GM23338 (cell line): Measurements from ENCODE around the gene PHYKPL. TPM values are rescaled to one million over a fixed set of nuclear protein-coding genes. Genes with fewer than 3 reads are reported as not detected.

Experiments used
- ATAC-seq: fragments of 200-7000 bp; cut with Tn5 transposase; 3 replicates; pipeline ENCODE4 v1.9.1; 2020
- DNase-seq: peaks from one replicate; pipeline ENCODE4 v3.0.0-alpha.2; 2015; ENCODE audit warnings: low spot score
- H2AFZ ChIP-seq: fragments of 200-600 bp; sonication (generic); 2 replicates; pipeline ENCODE4 v1.8.0; 2016; ENCODE audit warnings: antibody characterized with exemption, mild to moderate bottlenecking, moderate library complexity
- H3F3A ChIP-seq: fragments of 200-600 bp; sonication (generic); replicated peaks from 2 replicates; pipeline ENCODE4 v1.8.0; 2017; ENCODE audit warnings: antibody characterized with exemption, mixed run types, low read depth
- H3K27ac ChIP-seq: fragments of 200-600 bp; sonication (generic); 2 replicates; pipeline ENCODE4 v1.6.1; 2016; ENCODE audit warnings: low read depth
- H3K27me3 ChIP-seq: fragments of 200-600 bp; sonication (generic); 2 replicates; pipeline ENCODE4 v1.8.0; 2016; ENCODE audit warnings: mild to moderate bottlenecking, mixed run types, moderate library complexity; ENCODE audit not compliant: insufficient read depth
- H3K36me3 ChIP-seq: fragments of 200-600 bp; sonication (generic); 2 replicates; pipeline ENCODE4 v1.8.0; 2016; ENCODE audit warnings: mild to moderate bottlenecking; ENCODE audit not compliant: insufficient read depth
- H3K4me1 ChIP-seq: fragments of 200-600 bp; sonication (generic); 2 replicates; pipeline ENCODE4 v1.8.0; 2016; ENCODE audit warnings: mild to moderate bottlenecking, moderate library complexity; ENCODE audit not compliant: insufficient read depth
- H3K4me2 ChIP-seq: fragments of 200-600 bp; sonication (generic); 2 replicates; pipeline ENCODE4 v1.7.1; 2017; ENCODE audit warnings: mixed run types
- H3K4me3 ChIP-seq: fragments of 200-600 bp; sonication (generic); 2 replicates; pipeline ENCODE4 v1.6.1; 2016; ENCODE audit warnings: mixed run types
- H3K79me2 ChIP-seq: fragments of 200-600 bp; sonication (generic); replicated peaks from 2 replicates; pipeline ENCODE4 v1.8.0; 2017; ENCODE audit warnings: mild to moderate bottlenecking; ENCODE audit not compliant: insufficient read depth
- H3K9me2 ChIP-seq: fragments of 200-600 bp; sonication (generic); 2 replicates; pipeline ENCODE4 v1.8.0; 2017; ENCODE audit not compliant: insufficient read depth
- H4K20me1 ChIP-seq: fragments of 200-600 bp; sonication (generic); replicated peaks from 2 replicates; pipeline ENCODE4 v1.8.0; 2017; ENCODE audit warnings: mild to moderate bottlenecking; ENCODE audit not compliant: insufficient read depth
- H3K27ac Mint-ChIP-seq: 2 replicates; pipeline ENCODE4 v1.8.0; 2020; ENCODE audit warnings: inconsistent platforms, mild to moderate bottlenecking, moderate library complexity, mixed read lengths
- H3K27me3 Mint-ChIP-seq: 3 replicates; pipeline ENCODE4 v1.8.0; 2022; ENCODE audit warnings: low read depth, mild to moderate bottlenecking, moderate library complexity, mixed read lengths, inconsistent platforms; ENCODE audit not compliant: insufficient read depth, poor library complexity
- H3K36me3 Mint-ChIP-seq: 3 replicates; pipeline ENCODE4 v1.8.0; 2021; ENCODE audit warnings: low read depth, mild to moderate bottlenecking, inconsistent platforms, moderate library complexity, mixed read lengths
- H3K4me1 Mint-ChIP-seq: 3 replicates; pipeline ENCODE4 v1.8.0; 2020; ENCODE audit warnings: mild to moderate bottlenecking, inconsistent platforms, mixed read lengths
- H3K4me3 Mint-ChIP-seq: 3 replicates; pipeline ENCODE4 v1.8.0; 2021; ENCODE audit warnings: moderate library complexity, mild to moderate bottlenecking, inconsistent platforms, mixed read lengths
- H3K9me3 Mint-ChIP-seq: 3 replicates; pipeline ENCODE4 v1.8.0; 2020; ENCODE audit warnings: moderate library complexity, mild to moderate bottlenecking, inconsistent platforms, mixed read lengths
- CREB1 ChIP-seq: fragments of 250-450 bp; sonication (Bioruptor Pico); IDR thresholded peaks from 2 replicates; pipeline ENCODE4 v1.5.0; 2020; ENCODE audit warnings: low read depth, mild to moderate bottlenecking, moderate library complexity
- CTCF ChIP-seq, 2 experiments: fragments of 200-600 bp in 1 of 2; sonication (generic) in 1 of 2; conservative IDR thresholded peaks; 2 replicates each; pipeline versions ENCODE4 v1.5.1 to v1.6.1; 2016 to 2017; ENCODE audit warnings: antibody characterized with exemption in 2 of 2, low read depth in 2 of 2, mild to moderate bottlenecking in 2 of 2, moderate library complexity in 1 of 2
- ETS1 ChIP-seq: IDR thresholded peaks from 2 replicates; pipeline ENCODE4 v1.6.1; 2016; ENCODE audit warnings: antibody characterized with exemption
- EZH2 ChIP-seq: fragments of 200-600 bp; sonication (generic); IDR thresholded peaks from one replicate; pipeline ENCODE4 v1.8.0; 2017; ENCODE audit warnings: antibody characterized with exemption, mild to moderate bottlenecking, low read depth; ENCODE audit not compliant: unreplicated experiment
- EZH2phosphoT487 ChIP-seq: fragments of 200-600 bp; sonication (generic); IDR thresholded peaks from one replicate; pipeline ENCODE4 v1.8.1; 2018; ENCODE audit warnings: antibody characterized with exemption; ENCODE audit not compliant: unreplicated experiment
- JUNB ChIP-seq: IDR thresholded peaks from one replicate; pipeline ENCODE4 v1.6.1; 2016; ENCODE audit warnings: antibody characterized with exemption; ENCODE audit not compliant: unreplicated experiment
- NANOG ChIP-seq: IDR thresholded peaks from 2 replicates; pipeline ENCODE4 v1.6.1; 2016; ENCODE audit warnings: antibody characterized with exemption, borderline replicate concordance
- POLR2AphosphoS5 ChIP-seq: IDR thresholded peaks from 2 replicates; pipeline ENCODE4 v1.6.1; 2016; ENCODE audit warnings: antibody characterized with exemption, low read depth
- STAT1 ChIP-seq: IDR thresholded peaks from one replicate; pipeline ENCODE4 v1.6.1; 2016; ENCODE audit warnings: antibody characterized with exemption; ENCODE audit not compliant: unreplicated experiment
- ZNF114 ChIP-seq: fragments of 250-450 bp; sonication (Bioruptor Pico); IDR thresholded peaks from 2 replicates; pipeline ENCODE4 v1.5.0; 2020; ENCODE audit warnings: mild to moderate bottlenecking, moderate library complexity
- ZNF331 ChIP-seq: fragments of 250-450 bp; sonication (Bioruptor Pico); IDR thresholded peaks from 2 replicates; pipeline ENCODE4 v1.5.0; 2020; ENCODE audit warnings: low read depth, mild to moderate bottlenecking, moderate library complexity
- polyA plus RNA-seq: library from polyadenylated mRNA; unstranded; fragments of >200 nt; fragmentation: Nextera tagmentation; extraction: Ambion mirVana; gene quantifications from 2 replicates; pipeline ENCODE4 v1.2.1, GENCODE V29; 2016
- total RNA-seq: library from RNA; depleted of rRNA; stranded (reverse); fragments of >200 nt; shearing (Covaris generic); gene quantifications from 2 replicates; pipeline ENCODE4 v1.2.3, GENCODE V29; 2014
- TF ChIP-seq, protein P1 (sequence below): fragments of 250-450 bp; sonication (Bioruptor Pico); IDR thresholded peaks from 2 replicates; pipeline ENCODE4 v1.5.0; 2020; ENCODE audit warnings: mild to moderate bottlenecking, moderate library complexity
- TF ChIP-seq, protein P2 (sequence below): IDR thresholded peaks from one replicate; pipeline ENCODE4 v1.6.1; 2018; ENCODE audit warnings: antibody characterized with exemption; ENCODE audit not compliant: unreplicated experiment

The PHYKPL gene
- total and polyA plus RNA-seq, 2 experiments from 2014 or later = 15.9 to 20.8 TPM

- H3K27ac ChIP-seq = no peak overlapping the region
- TF ChIP-seq POLR2AphosphoS5 (no peak), EZH2 (no peak), EZH2phosphoT487 (no peak), ZNF114 (CRISPR knock-in tag) (no peak), NANOG (no peak), JUNB (no peak), STAT1 (no peak), ZNF331 (CRISPR knock-in tag) (no peak), CTCF (conservative IDR thresholded peaks at IDR 0.05; ENCODE audit: low read depth in 2 of 2) (no peak), CREB1 (CRISPR knock-in tag) (no peak), ETS1 (no peak)
- TF ChIP-seq, protein P1, sequence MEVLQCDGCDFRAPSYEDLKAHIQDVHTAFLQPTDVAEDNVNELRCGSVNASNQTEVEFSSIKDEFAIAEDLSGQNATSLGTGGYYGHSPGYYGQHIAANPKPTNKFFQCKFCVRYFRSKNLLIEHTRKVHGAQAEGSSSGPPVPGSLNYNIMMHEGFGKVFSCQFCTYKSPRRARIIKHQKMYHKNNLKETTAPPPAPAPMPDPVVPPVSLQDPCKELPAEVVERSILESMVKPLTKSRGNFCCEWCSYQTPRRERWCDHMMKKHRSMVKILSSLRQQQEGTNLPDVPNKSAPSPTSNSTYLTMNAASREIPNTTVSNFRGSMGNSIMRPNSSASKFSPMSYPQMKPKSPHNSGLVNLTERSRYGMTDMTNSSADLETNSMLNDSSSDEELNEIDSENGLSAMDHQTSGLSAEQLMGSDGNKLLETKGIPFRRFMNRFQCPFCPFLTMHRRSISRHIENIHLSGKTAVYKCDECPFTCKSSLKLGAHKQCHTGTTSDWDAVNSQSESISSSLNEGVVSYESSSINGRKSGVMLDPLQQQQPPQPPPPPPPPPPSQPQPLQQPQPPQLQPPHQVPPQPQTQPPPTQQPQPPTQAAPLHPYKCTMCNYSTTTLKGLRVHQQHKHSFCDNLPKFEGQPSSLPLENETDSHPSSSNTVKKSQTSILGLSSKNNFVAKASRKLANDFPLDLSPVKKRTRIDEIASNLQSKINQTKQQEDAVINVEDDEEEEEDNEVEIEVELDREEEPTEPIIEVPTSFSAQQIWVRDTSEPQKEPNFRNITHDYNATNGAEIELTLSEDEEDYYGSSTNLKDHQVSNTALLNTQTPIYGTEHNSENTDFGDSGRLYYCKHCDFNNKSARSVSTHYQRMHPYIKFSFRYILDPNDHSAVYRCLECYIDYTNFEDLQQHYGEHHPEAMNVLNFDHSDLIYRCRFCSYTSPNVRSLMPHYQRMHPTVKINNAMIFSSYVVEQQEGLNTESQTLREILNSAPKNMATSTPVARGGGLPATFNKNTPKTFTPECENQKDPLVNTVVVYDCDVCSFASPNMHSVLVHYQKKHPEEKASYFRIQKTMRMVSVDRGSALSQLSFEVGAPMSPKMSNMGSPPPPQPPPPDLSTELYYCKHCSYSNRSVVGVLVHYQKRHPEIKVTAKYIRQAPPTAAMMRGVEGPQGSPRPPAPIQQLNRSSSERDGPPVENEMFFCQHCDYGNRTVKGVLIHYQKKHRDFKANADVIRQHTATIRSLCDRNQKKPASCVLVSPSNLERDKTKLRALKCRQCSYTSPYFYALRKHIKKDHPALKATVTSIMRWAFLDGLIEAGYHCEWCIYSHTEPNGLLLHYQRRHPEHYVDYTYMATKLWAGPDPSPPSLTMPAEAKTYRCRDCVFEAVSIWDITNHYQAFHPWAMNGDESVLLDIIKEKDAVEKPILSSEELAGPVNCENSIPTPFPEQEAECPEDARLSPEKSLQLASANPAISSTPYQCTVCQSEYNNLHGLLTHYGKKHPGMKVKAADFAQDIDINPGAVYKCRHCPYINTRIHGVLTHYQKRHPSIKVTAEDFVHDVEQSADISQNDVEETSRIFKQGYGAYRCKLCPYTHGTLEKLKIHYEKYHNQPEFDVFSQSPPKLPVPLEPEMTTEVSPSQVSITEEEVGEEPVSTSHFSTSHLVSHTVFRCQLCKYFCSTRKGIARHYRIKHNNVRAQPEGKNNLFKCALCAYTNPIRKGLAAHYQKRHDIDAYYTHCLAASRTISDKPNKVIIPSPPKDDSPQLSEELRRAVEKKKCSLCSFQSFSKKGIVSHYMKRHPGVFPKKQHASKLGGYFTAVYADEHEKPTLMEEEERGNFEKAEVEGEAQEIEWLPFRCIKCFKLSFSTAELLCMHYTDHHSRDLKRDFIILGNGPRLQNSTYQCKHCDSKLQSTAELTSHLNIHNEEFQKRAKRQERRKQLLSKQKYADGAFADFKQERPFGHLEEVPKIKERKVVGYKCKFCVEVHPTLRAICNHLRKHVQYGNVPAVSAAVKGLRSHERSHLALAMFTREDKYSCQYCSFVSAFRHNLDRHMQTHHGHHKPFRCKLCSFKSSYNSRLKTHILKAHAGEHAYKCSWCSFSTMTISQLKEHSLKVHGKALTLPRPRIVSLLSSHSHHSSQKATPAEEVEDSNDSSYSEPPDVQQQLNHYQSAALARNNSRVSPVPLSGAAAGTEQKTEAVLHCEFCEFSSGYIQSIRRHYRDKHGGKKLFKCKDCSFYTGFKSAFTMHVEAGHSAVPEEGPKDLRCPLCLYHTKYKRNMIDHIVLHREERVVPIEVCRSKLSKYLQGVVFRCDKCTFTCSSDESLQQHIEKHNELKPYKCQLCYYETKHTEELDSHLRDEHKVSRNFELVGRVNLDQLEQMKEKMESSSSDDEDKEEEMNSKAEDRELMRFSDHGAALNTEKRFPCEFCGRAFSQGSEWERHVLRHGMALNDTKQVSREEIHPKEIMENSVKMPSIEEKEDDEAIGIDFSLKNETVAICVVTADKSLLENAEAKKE (CRISPR knock-in tag) = no peak
- TF ChIP-seq, protein P2, sequence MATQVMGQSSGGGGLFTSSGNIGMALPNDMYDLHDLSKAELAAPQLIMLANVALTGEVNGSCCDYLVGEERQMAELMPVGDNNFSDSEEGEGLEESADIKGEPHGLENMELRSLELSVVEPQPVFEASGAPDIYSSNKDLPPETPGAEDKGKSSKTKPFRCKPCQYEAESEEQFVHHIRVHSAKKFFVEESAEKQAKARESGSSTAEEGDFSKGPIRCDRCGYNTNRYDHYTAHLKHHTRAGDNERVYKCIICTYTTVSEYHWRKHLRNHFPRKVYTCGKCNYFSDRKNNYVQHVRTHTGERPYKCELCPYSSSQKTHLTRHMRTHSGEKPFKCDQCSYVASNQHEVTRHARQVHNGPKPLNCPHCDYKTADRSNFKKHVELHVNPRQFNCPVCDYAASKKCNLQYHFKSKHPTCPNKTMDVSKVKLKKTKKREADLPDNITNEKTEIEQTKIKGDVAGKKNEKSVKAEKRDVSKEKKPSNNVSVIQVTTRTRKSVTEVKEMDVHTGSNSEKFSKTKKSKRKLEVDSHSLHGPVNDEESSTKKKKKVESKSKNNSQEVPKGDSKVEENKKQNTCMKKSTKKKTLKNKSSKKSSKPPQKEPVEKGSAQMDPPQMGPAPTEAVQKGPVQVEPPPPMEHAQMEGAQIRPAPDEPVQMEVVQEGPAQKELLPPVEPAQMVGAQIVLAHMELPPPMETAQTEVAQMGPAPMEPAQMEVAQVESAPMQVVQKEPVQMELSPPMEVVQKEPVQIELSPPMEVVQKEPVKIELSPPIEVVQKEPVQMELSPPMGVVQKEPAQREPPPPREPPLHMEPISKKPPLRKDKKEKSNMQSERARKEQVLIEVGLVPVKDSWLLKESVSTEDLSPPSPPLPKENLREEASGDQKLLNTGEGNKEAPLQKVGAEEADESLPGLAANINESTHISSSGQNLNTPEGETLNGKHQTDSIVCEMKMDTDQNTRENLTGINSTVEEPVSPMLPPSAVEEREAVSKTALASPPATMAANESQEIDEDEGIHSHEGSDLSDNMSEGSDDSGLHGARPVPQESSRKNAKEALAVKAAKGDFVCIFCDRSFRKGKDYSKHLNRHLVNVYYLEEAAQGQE = no peak
- no peaks in the 10 kb centered on the region for H3K27me3 ChIP-seq
- H3K27me3 Mint-ChIP-seq = peaks cover 12% of the 10 kb centered on the region
- no peaks in the 10 kb centered on the region for H3K79me2 ChIP-seq
- H2AFZ ChIP-seq = no peak overlapping the region
- no peaks in the 10 kb centered on the region for H3K36me3 Mint-ChIP-seq
- ATAC-seq (no peak), DNase-seq (no peak)
- no peaks in the 10 kb centered on the region for H3K4me1 ChIP-seq
- no peaks in the 10 kb centered on the region for H3F3A ChIP-seq
- H3K4me1 Mint-ChIP-seq = peaks cover 4% of the 10 kb centered on the region
- no peaks in the 10 kb centered on the region for H4K20me1 ChIP-seq
- 0 out of 2 replicates have a peak, but pooled peaks cover 4% of the 10 kb centered on the region for H3K9me2 ChIP-seq
- H3K4me3 ChIP-seq = no peak overlapping the region
- no peak overlapping the region for H3K4me3 Mint-ChIP-seq
- H3K27ac Mint-ChIP-seq = no peak overlapping the region
- no peaks in the 10 kb centered on the region for H3K9me3 Mint-ChIP-seq
- H3K36me3 ChIP-seq = no peaks in the 10 kb centered on the region
- H3K4me2 ChIP-seq = no peak overlapping the region
Observed at GRCh38 chr5:178245389-178245788, 12.8 kb upstream of the PHYKPL start.
